Memory B cell (primary cell): ENCODE data around the gene LPGAT1.

Experiments used
- ATAC-seq: fragments of 150-1000 bp; cut with Tn5 transposase; 2 replicates; pipeline ENCODE4 v1.10.0; 2021; ENCODE audit warnings: low read depth, mild to moderate bottlenecking, moderate library complexity
- DNase-seq, 2 donors: peaks; one replicate each; pipeline ENCODE4 v3.0.0; 2022; ENCODE audit warnings: low spot score in 2 of 2
- H3K27ac Mint-ChIP-seq: one replicate; pipeline ENCODE4 v1.8.0; 2022; ENCODE audit warnings: mild to moderate bottlenecking, moderate library complexity, mixed read lengths
- H3K27me3 Mint-ChIP-seq: one replicate; pipeline ENCODE4 v1.8.0; 2022; ENCODE audit warnings: mixed read lengths
- H3K36me3 Mint-ChIP-seq: one replicate; pipeline ENCODE4 v1.8.0; 2022; ENCODE audit warnings: mild to moderate bottlenecking, mixed read lengths
- H3K4me1 Mint-ChIP-seq: one replicate; pipeline ENCODE4 v1.8.0; 2022; ENCODE audit warnings: mixed read lengths
- H3K4me3 Mint-ChIP-seq: one replicate; pipeline ENCODE4 v1.8.0; 2022; ENCODE audit warnings: mild to moderate bottlenecking, moderate library complexity, mixed read lengths
- H3K9me3 Mint-ChIP-seq: one replicate; pipeline ENCODE4 v1.8.0; 2022; ENCODE audit warnings: mixed read lengths

Gene LPGAT1

DNA sequence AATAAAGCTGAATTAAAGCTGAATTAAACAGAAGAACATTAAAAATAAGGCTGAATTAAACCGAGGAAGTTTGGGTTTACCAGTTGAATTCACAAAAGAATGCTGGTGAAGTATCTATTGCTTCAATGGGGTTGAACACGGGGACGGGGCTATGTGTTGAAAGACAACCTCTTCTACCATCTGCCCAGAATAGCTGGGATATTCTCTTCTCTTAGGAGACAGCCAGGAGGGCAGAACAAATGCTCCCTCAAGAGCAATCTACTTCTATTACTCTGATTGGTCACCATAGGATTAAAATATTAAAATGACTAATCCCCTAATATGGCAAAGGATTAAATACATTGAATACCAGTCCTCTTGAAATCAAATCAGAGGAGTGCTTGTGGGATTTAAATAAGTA lies 68.4 kb downstream of the LPGAT1 start:
- ATAC-seq, result no peak
- H3K27me3 Mint-ChIP-seq, result no peaks in the 10 kb centered on the region
- H3K4me3 Mint-ChIP-seq, result no peak overlapping the region
- no peak for DNase-seq
- peaks cover 30% of the 10 kb centered on the region for H3K36me3 Mint-ChIP-seq
- no peaks in the 10 kb centered on the region for H3K4me1 Mint-ChIP-seq
- H3K9me3 Mint-ChIP-seq, result peaks cover 2% of the 10 kb centered on the region
- H3K27ac Mint-ChIP-seq, result no peak overlapping the region

DNA sequence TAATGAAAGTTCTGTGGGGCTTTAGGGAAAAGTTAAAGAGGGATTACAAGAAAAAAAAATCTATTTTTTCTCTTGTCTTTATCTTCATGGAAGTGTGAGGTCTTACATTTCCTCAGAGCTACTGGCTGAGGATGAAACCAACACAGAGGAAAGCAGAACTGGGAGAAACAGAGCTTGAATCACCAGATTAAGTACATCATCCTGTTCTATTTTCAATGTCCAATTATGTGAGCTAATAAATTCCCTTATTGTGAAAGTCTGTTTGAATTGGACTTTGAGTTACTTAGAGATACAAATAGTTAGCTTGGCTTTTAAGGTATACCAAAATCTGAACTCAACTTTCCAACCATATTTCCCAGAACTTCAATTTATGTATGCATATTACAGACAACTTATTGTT lies 69.2 kb downstream of the LPGAT1 start:
- no peaks in the 10 kb centered on the region for H3K4me1 Mint-ChIP-seq
- H3K27me3 Mint-ChIP-seq, result no peaks in the 10 kb centered on the region
- ATAC-seq (no peak), DNase-seq (no peak)
- H3K4me3 Mint-ChIP-seq, result no peak overlapping the region
- no peak overlapping the region for H3K27ac Mint-ChIP-seq
- peaks cover 2% of the 10 kb centered on the region for H3K9me3 Mint-ChIP-seq
- peaks cover 30% of the 10 kb centered on the region for H3K36me3 Mint-ChIP-seq

DNA sequence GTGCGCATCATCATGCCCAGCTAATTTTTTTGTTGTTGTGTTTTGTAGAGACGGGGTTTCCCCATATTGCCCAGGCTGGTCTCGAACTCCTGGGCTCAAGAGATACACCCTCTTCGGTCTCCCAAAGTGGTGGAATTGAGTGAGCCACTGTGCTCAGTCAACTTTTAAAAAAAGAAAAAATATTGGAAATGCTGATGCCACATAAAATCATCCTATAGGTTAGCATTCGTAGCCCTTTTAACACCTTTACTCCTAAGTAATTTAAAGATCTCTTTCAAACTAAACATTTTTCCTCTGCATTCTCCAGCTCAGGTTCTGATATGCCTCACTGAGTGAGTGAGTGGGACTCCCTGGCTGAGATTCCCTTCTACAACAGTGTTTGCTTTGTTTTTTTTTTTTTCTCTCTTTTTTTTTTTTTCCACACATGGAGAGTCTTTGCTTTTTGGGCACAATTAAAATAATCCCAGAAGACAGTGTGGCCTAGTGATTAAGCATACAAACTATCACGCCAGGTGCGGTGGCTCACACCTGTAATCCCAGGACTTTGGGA lies 74.0 kb downstream of the LPGAT1 start:
- ATAC-seq (no peak), DNase-seq (no peak)
- H3K27me3 Mint-ChIP-seq, result no peaks in the 10 kb centered on the region
- H3K27ac Mint-ChIP-seq, result no peak overlapping the region
- no peaks in the 10 kb centered on the region for H3K4me1 Mint-ChIP-seq
- no peak overlapping the region for H3K4me3 Mint-ChIP-seq
- peaks cover 2% of the 10 kb centered on the region for H3K9me3 Mint-ChIP-seq
- peaks cover 14% of the 10 kb centered on the region for H3K36me3 Mint-ChIP-seq

DNA sequence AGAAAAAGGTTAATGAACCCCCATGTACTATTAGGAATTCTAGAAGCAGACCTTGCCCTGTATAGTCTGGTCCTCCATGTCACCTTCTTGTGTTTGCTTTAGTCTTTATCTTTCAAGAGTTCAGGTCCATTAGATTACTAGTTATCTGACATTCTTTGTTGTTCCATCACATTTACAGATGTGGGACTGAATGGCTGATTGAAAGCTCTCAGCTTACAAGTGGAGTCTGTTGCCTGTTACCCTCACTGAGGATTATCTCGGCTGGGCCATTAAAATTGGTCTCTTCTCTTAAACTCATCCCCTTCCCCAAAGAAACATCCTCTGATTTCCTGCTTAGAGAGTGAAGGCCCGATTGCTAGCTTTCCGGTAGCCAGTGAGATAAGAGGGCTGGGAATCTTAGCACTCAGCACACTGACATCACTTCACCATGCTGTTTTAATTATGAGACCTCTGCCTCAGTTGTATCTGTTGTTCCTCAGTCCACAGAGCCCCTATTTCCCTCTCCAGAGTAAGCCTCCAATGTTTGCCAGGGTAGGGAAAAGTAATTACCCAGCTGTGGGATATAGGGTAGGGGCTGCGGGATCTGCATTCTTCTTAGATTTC lies 76.8 kb downstream of the LPGAT1 start:
- H3K9me3 Mint-ChIP-seq, result no peaks in the 10 kb centered on the region

DNA sequence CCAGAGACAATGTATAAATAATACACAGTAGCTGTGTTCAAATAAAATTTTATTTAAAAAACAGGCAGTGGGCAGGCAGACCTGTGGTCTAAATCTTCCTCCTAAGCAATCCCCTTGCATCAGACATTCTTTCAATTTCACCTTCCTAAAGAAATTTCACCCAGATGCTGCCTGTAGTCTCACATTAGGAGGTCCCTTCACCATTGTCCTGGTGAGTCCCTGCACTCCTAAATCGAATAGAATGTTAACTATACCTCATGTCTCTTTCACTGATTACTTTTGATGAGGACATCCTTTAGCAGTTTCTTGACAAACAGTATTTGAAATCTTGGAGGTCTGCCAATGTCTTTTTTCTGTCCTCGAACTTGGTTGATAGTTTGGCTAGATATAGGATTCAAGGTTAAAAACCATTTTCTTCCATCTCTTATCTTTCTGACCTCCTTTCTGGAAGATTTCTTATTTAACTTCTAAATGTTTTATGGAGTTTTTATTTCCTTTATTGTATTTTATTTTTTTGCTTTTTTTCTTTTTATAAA lies 77.5 kb downstream of the LPGAT1 start:
- Mint-ChIP-seq H3K27me3 (no peaks in the 10 kb centered on the region), H3K4me3 (no peak overlapping the region), H3K27ac (peak overlapping the region; percentile 53), H3K9me3 (no peaks in the 10 kb centered on the region), H3K36me3 (peaks cover 6% of the 10 kb centered on the region), H3K4me1 (no peaks in the 10 kb centered on the region)
- ATAC-seq (no peak), DNase-seq (no peak)

More for the DNA sequence above, 76.8 kb downstream of the LPGAT1 start:
- DNase-seq (no peak), ATAC-seq (no peak)
- no peak overlapping the region for H3K4me3 Mint-ChIP-seq
- peaks cover 8% of the 10 kb centered on the region for H3K36me3 Mint-ChIP-seq
- no peak overlapping the region for H3K27ac Mint-ChIP-seq
- H3K4me1 Mint-ChIP-seq, result no peaks in the 10 kb centered on the region
- no peaks in the 10 kb centered on the region for H3K27me3 Mint-ChIP-seq

DNA sequence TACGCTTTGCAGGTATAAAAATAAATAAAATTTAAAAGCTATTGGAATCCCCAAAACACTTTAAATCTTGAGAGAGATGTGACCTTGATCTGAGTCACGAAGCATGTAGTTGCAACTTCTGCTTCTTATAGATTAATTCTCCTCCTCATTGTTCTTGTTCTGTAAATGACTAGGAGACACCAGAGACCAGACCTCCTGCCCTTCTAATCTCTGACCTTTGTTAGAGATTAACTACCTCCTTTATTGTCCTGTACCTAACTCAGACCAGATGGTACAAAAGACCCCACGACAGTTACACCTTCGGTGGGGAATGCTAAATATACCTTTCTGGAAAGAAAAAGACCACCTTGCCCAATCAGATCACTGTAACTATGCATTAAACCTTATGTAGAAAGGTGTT lies 78.2 kb downstream of the LPGAT1 start:
- peak overlapping the region; percentile 53 for H3K27ac Mint-ChIP-seq
- H3K9me3 Mint-ChIP-seq, result no peaks in the 10 kb centered on the region
- H3K36me3 Mint-ChIP-seq, result peaks cover 3% of the 10 kb centered on the region
- ATAC-seq (no peak), DNase-seq (no peak)
- no peaks in the 10 kb centered on the region for H3K4me1 Mint-ChIP-seq
- H3K4me3 Mint-ChIP-seq, result no peak overlapping the region
- H3K27me3 Mint-ChIP-seq, result no peaks in the 10 kb centered on the region

DNA sequence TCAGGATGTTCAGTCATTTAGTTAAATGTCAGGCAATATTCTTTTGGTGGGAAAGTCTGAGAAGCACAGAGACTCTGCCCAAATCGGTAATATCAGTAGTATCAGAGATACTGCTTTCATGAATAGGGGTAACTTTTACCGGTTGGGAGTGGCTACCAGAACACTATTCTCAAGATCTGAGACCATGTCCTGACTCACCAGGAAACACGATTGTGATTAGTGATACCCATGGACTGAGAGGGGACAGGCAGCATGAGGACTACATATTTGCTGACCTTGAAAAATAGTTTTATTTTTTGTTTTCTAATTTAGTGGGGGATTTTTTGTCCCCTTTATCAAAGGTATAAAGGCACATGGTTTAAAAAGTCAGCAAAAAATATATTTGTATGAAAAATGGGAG lies 79.1 kb downstream of the LPGAT1 start:
- H3K9me3 Mint-ChIP-seq, result no peaks in the 10 kb centered on the region
- H3K4me1 Mint-ChIP-seq, result no peaks in the 10 kb centered on the region
- DNase-seq (no peak), ATAC-seq (no peak)
- no peaks in the 10 kb centered on the region for H3K27me3 Mint-ChIP-seq
- H3K36me3 Mint-ChIP-seq, result peaks cover 6% of the 10 kb centered on the region
- peak overlapping the region; percentile 77 for H3K27ac Mint-ChIP-seq
- H3K4me3 Mint-ChIP-seq, result no peak overlapping the region

DNA sequence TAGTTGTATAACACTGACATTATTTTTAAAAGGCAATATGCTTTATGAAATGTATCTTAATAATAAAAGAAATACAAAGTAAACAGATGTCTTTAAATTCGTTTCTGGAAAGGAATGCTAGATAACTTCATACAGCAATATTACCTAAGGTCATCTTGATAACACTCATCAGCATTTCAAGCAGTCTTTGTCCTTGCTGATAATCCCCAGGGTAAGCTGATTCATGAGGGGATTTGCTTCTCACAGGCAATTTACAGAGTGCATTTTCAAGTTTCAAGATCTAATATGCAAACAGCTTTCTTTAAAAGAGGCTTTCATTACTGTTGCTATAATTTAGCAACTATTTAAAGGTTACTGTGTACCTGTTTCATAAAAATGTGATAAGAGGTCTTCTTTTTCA lies 80.0 kb downstream of the LPGAT1 start:
- Mint-ChIP-seq H3K9me3 (no peaks in the 10 kb centered on the region), H3K4me3 (no peak overlapping the region), H3K27me3 (no peaks in the 10 kb centered on the region), H3K27ac (peak overlapping the region; percentile 77), H3K4me1 (no peaks in the 10 kb centered on the region), H3K36me3 (peaks cover 6% of the 10 kb centered on the region)
- no peak for ATAC-seq
- DNase-seq, result no peak

DNA sequence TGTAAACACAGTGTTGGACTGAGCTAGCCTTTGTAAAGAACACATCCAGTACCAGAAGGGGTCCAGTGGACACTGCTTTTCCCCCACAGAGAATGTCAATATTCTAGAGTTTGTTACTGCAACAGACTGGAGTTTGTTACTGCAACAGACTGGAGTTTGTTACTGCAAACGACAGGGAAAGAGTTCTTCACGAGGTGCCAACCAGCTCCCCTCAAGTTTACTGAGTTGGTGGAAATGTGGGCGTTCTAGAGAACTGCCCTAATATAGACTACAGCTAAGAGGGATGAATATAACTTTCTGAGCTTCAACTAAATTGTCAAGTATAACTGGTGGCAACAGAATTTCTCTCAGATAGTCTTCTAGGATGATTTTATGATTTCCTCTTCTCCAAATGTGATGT lies 81.3 kb downstream of the LPGAT1 start:
- no peaks in the 10 kb centered on the region for H3K4me1 Mint-ChIP-seq
- H3K9me3 Mint-ChIP-seq, result no peaks in the 10 kb centered on the region
- H3K27ac Mint-ChIP-seq, result no peak overlapping the region
- no peak for DNase-seq
- peaks cover 6% of the 10 kb centered on the region for H3K36me3 Mint-ChIP-seq
- H3K27me3 Mint-ChIP-seq, result no peaks in the 10 kb centered on the region
- no peak overlapping the region for H3K4me3 Mint-ChIP-seq
- ATAC-seq, result no peak

DNA sequence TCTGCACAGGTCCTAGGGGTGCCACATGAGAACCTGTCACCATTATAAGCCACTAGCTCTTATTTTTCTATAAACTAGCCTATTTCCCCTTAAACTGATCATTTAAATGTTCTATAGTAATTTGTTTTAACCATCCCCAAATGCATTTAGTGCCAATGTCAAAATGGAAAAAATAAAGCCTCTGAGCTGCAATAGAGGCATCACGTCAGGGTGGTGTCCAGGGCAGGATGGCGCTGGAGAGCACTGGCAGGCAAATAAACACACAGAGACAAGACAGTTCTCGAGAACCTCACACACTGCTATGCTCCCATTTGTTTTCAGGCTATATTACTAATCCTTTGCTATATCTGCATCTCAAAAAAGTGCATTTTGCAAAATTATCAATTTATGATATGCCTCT lies 81.8 kb downstream of the LPGAT1 start:
- H3K27ac Mint-ChIP-seq, result no peak overlapping the region
- no peaks in the 10 kb centered on the region for H3K9me3 Mint-ChIP-seq
- ATAC-seq, result no peak
- no peaks in the 10 kb centered on the region for H3K27me3 Mint-ChIP-seq
- H3K4me1 Mint-ChIP-seq, result no peaks in the 10 kb centered on the region
- no peak for DNase-seq
- no peak overlapping the region for H3K4me3 Mint-ChIP-seq
- peaks cover 6% of the 10 kb centered on the region for H3K36me3 Mint-ChIP-seq

DNA sequence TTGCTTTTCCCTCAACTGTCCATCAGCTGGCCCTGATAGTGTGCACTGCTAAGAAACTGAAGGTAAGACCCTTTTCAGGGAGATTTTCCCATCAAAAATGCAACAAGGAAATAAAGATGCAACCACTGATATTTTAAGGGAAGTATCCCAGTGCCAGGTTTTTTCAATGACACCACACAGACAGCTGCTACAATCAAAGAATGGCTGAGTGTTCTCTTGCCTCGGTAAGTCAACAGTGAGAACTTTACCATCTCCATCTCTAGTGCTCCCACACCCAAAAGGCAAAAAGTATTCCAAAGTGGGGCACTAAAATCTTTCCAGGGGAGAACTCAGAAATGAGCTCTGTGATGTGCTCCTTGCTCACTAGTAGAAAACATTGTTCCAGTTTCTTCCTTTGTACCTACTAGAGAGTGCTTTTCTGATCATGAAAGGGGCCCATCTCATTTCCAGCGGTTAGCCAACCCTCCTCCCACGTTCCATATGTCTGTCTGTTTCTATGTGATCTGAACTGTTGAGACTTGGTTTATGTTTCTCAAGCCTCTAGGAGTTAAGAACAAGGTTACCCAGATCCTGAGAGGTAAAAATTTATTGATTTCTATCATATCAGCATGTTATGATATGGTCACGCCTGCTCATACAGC lies 87.6 kb downstream of the LPGAT1 start:
- no peak overlapping the region for H3K27ac Mint-ChIP-seq
- H3K9me3 Mint-ChIP-seq, result no peaks in the 10 kb centered on the region

DNA sequence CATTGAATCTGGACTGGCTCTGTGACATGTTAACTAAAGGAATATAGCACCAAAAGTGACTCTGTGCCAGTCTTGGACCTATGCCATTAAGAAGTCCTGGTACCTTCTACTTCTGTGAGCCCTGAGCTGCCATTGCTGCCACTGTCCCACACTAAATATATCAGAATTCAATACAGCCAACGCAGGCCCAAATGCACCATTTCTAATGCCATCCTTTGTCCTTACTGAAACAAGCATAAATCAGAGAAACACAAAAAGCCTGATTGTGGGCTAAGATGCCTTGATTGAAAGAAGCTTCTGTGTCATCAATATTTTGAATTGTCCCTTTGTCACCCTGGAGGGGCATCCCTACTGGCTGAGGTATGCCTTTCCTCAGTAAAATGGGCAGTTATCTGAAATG lies 88.3 kb downstream of the LPGAT1 start:
- H3K27ac Mint-ChIP-seq, result no peak overlapping the region
- no peaks in the 10 kb centered on the region for H3K27me3 Mint-ChIP-seq
- ATAC-seq (no peak), DNase-seq (no peak)
- H3K4me3 Mint-ChIP-seq, result no peak overlapping the region
- peaks cover 20% of the 10 kb centered on the region for H3K4me1 Mint-ChIP-seq
- no peaks in the 10 kb centered on the region for H3K9me3 Mint-ChIP-seq
- H3K36me3 Mint-ChIP-seq, result peaks cover 3% of the 10 kb centered on the region

More for the DNA sequence above, 87.6 kb downstream of the LPGAT1 start:
- Mint-ChIP-seq H3K4me1 (peaks cover 20% of the 10 kb centered on the region), H3K36me3 (peaks cover 3% of the 10 kb centered on the region), H3K27me3 (no peaks in the 10 kb centered on the region), H3K4me3 (no peak overlapping the region)
- DNase-seq (no peak), ATAC-seq (no peak)

DNA sequence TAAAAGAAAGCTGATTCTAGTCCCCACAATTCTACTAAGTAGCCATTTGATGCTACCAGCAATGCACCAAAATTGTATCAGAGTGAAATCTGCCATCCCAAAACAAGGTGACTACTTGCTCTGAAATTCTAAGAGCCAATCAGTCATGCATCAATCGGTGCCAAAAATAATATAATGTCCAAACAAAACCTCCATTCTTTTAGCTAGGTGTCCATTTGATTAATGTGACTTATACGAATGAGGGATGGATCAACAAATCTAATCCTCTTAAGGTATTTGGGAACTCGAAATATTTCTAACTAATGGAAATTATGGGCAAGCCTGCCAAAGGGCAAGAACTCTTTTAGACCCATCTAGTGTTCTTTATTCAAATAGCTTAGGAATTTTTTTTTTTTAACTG lies 88.8 kb downstream of the LPGAT1 start:
- Mint-ChIP-seq H3K36me3 (no peaks in the 10 kb centered on the region), H3K27ac (no peak overlapping the region), H3K4me3 (no peak overlapping the region), H3K9me3 (no peaks in the 10 kb centered on the region), H3K4me1 (peaks cover 20% of the 10 kb centered on the region), H3K27me3 (no peaks in the 10 kb centered on the region)
- DNase-seq (no peak), ATAC-seq (no peak)

DNA sequence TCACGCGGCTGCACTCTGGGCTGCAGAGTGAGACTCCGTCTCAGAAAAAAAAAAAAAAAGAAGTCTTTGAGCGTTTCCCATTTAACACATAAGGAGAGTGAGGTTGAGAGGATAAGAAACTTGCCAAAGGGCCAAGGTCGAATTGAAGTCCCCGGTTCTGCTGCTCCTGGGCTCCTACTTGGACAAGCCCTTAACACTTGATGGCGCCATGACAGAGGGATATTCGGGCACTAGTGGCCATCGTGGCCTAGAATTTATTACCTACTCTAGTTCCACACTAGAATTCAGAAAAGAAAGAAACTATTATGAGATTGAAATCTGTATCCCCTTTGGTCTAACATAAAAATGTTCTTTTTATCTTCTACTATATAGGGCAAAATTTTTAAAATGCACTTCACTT lies 89.4 kb downstream of the LPGAT1 start:
- ATAC-seq, result no peak
- H3K27me3 Mint-ChIP-seq, result no peaks in the 10 kb centered on the region
- no peak overlapping the region for H3K4me3 Mint-ChIP-seq
- H3K27ac Mint-ChIP-seq, result no peak overlapping the region
- H3K9me3 Mint-ChIP-seq, result no peaks in the 10 kb centered on the region
- DNase-seq, result no peak
- H3K36me3 Mint-ChIP-seq, result no peaks in the 10 kb centered on the region
- peaks cover 20% of the 10 kb centered on the region for H3K4me1 Mint-ChIP-seq
